Measurements from ENCODE around the gene ENPP3.

Gene ENPP3

DNA sequence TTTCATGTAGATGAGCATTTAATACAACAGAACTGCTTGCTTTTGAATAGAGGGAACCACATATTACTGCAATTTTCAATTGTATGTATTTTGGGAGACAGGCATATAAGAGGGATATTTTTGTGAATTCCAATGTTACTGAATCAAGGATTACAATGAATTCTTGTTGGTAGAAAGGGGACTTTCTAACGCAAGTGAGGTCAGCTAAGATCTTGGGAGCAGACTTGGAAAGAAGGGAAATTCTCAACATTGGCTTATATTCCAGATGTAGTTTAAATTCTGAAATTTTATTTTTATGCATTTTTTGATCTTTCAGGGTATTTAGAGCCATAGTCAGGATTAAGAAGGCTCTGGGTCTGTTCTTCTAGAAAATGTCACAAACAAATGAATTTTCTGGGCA lies 117.0 kb downstream of the ENPP3 start:
- Histone ChIP-seq H4K20me1 (ENCODE audit: insufficient read depth, low read length) (no peaks in the 10 kb centered on the region), H3K9ac (ENCODE audit: low read depth, low read length) (no peak overlapping the region), H3K4me3 (ENCODE audit: low read depth in 1 of 2, low read length in 2 of 2) (no peak overlapping the region), H3K9me3 (ENCODE audit: insufficient read depth, low read length, severe bottlenecking) (no peaks in the 10 kb centered on the region), H3K27me3 (ENCODE audit: insufficient read depth, low read length, poor library complexity) (no peaks in the 10 kb centered on the region), H3K27ac (ENCODE audit: low read length) (no peak overlapping the region), H2AFZ (ENCODE audit: low read depth, low read length) (no peak overlapping the region), H3K4me2 (ENCODE audit: insufficient read depth, low read length) (no peak overlapping the region), H3K4me1 (ENCODE audit: insufficient read depth, low read length) (no peaks in the 10 kb centered on the region), H3K79me2 (ENCODE audit: insufficient read depth, low read length) (no peaks in the 10 kb centered on the region), H3K36me3 (ENCODE audit: insufficient read depth, low read length) (no peaks in the 10 kb centered on the region)
- ATAC-seq (ENCODE audit: insufficient read depth, low read depth) (no peak), DNase-seq (no peak)
- TF ChIP-seq, protein P1, sequence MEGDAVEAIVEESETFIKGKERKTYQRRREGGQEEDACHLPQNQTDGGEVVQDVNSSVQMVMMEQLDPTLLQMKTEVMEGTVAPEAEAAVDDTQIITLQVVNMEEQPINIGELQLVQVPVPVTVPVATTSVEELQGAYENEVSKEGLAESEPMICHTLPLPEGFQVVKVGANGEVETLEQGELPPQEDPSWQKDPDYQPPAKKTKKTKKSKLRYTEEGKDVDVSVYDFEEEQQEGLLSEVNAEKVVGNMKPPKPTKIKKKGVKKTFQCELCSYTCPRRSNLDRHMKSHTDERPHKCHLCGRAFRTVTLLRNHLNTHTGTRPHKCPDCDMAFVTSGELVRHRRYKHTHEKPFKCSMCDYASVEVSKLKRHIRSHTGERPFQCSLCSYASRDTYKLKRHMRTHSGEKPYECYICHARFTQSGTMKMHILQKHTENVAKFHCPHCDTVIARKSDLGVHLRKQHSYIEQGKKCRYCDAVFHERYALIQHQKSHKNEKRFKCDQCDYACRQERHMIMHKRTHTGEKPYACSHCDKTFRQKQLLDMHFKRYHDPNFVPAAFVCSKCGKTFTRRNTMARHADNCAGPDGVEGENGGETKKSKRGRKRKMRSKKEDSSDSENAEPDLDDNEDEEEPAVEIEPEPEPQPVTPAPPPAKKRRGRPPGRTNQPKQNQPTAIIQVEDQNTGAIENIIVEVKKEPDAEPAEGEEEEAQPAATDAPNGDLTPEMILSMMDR (IDR thresholded peaks at IDR 0.05; ENCODE audit: borderline replicate concordance, extremely low read depth, low read length, poor library complexity, severe bottlenecking), result no peak
- no peak for TF ChIP-seq EZH2 (IDR thresholded peaks at IDR 0.05; ENCODE audit: borderline replicate concordance, low read depth, low read length, severe bottlenecking)

GRCh38 chr6:131754715-131755567 lies 117.8 kb downstream of the ENPP3 start:
- TF ChIP-seq, protein P1 (IDR thresholded peaks at IDR 0.05; ENCODE audit: borderline replicate concordance, extremely low read depth, low read length, poor library complexity, severe bottlenecking), result no peak
- TF ChIP-seq EZH2 (IDR thresholded peaks at IDR 0.05; ENCODE audit: borderline replicate concordance, low read depth, low read length, severe bottlenecking), result no peak
- no peak overlapping the region for H3K27ac ChIP-seq (ENCODE audit: low read length)
- H3K9ac ChIP-seq (ENCODE audit: low read depth, low read length), result no peak overlapping the region
- DNase-seq, result no peak
- ATAC-seq (ENCODE audit: insufficient read depth, low read depth), result no peak
- no peaks in the 10 kb centered on the region for H3K4me1 ChIP-seq (ENCODE audit: insufficient read depth, low read length)
- no peak overlapping the region for H3K4me2 ChIP-seq (ENCODE audit: insufficient read depth, low read length)
- H3K9me3 ChIP-seq (ENCODE audit: insufficient read depth, low read length, severe bottlenecking), result no peaks in the 10 kb centered on the region
- H3K36me3 ChIP-seq (ENCODE audit: insufficient read depth, low read length), result no peaks in the 10 kb centered on the region
- H4K20me1 ChIP-seq (ENCODE audit: insufficient read depth, low read length), result no peaks in the 10 kb centered on the region
- no peaks in the 10 kb centered on the region for H3K27me3 ChIP-seq (ENCODE audit: insufficient read depth, low read length, poor library complexity)
- H3K79me2 ChIP-seq (ENCODE audit: insufficient read depth, low read length), result no peaks in the 10 kb centered on the region
- H2AFZ ChIP-seq (ENCODE audit: low read depth, low read length), result no peak overlapping the region
- H3K4me3 ChIP-seq (ENCODE audit: low read depth in 1 of 2, low read length in 2 of 2), result no peak overlapping the region

DNA sequence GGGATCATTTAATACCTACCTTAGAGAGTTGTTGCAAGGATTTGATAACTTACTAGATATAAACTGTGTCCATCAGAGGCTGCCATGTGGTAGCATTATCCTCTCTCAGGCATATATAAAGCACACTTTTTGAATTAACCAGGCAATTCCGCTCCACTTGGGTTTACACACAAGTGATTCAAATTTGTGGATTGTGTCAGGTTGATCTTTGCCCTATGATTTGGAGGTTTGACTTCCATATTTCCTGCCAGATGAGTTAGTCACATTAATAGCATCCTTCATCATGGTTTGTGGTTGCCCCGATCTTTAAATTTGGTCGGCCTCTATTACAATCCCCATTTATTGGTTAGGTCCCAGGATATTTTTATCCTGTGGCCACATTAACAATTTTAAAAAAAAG lies 118.5 kb downstream of the ENPP3 start:
- no peak for ATAC-seq (ENCODE audit: insufficient read depth, low read depth)

GRCh38 chr6:131756039-131756438 lies 118.9 kb downstream of the ENPP3 start:
- H3K27ac ChIP-seq (ENCODE audit: low read length), result no peak overlapping the region
- TF ChIP-seq, protein P1 (IDR thresholded peaks at IDR 0.05; ENCODE audit: borderline replicate concordance, extremely low read depth, low read length, poor library complexity, severe bottlenecking), result no peak
- TF ChIP-seq EZH2 (IDR thresholded peaks at IDR 0.05; ENCODE audit: borderline replicate concordance, low read depth, low read length, severe bottlenecking), result no peak

More for the DNA sequence above, 118.5 kb downstream of the ENPP3 start:
- Histone ChIP-seq H3K4me2 (ENCODE audit: insufficient read depth, low read length) (no peak overlapping the region), H3K27ac (ENCODE audit: low read length) (no peak overlapping the region), H3K4me1 (ENCODE audit: insufficient read depth, low read length) (no peaks in the 10 kb centered on the region), H3K9me3 (ENCODE audit: insufficient read depth, low read length, severe bottlenecking) (no peaks in the 10 kb centered on the region), H4K20me1 (ENCODE audit: insufficient read depth, low read length) (no peaks in the 10 kb centered on the region), H3K36me3 (ENCODE audit: insufficient read depth, low read length) (no peaks in the 10 kb centered on the region), H3K4me3 (ENCODE audit: low read depth in 1 of 2, low read length in 2 of 2) (no peak overlapping the region), H3K9ac (ENCODE audit: low read depth, low read length) (no peak overlapping the region), H2AFZ (ENCODE audit: low read depth, low read length) (no peak overlapping the region), H3K27me3 (ENCODE audit: insufficient read depth, low read length, poor library complexity) (no peaks in the 10 kb centered on the region), H3K79me2 (ENCODE audit: insufficient read depth, low read length) (no peaks in the 10 kb centered on the region)
- no peak for TF ChIP-seq EZH2 (IDR thresholded peaks at IDR 0.05; ENCODE audit: borderline replicate concordance, low read depth, low read length, severe bottlenecking)
- no peak for DNase-seq

More at GRCh38 chr6:131756039-131756438, 118.9 kb downstream of the ENPP3 start:
- no peaks in the 10 kb centered on the region for H4K20me1 ChIP-seq (ENCODE audit: insufficient read depth, low read length)
- no peak overlapping the region for H3K9ac ChIP-seq (ENCODE audit: low read depth, low read length)
- no peaks in the 10 kb centered on the region for H3K79me2 ChIP-seq (ENCODE audit: insufficient read depth, low read length)
- no peaks in the 10 kb centered on the region for H3K36me3 ChIP-seq (ENCODE audit: insufficient read depth, low read length)
- H2AFZ ChIP-seq (ENCODE audit: low read depth, low read length), result no peak overlapping the region
- DNase-seq (no peak), ATAC-seq (ENCODE audit: insufficient read depth, low read depth) (no peak)
- H3K9me3 ChIP-seq (ENCODE audit: insufficient read depth, low read length, severe bottlenecking), result no peaks in the 10 kb centered on the region
- H3K4me3 ChIP-seq (ENCODE audit: low read depth in 1 of 2, low read length in 2 of 2), result no peak overlapping the region
- no peaks in the 10 kb centered on the region for H3K4me1 ChIP-seq (ENCODE audit: insufficient read depth, low read length)
- no peaks in the 10 kb centered on the region for H3K27me3 ChIP-seq (ENCODE audit: insufficient read depth, low read length, poor library complexity)
- H3K4me2 ChIP-seq (ENCODE audit: insufficient read depth, low read length), result no peak overlapping the region

All from DND-41 (cell line).